ENCODE measurements around the gene NUDT2.

The NUDT2 gene

DNA sequence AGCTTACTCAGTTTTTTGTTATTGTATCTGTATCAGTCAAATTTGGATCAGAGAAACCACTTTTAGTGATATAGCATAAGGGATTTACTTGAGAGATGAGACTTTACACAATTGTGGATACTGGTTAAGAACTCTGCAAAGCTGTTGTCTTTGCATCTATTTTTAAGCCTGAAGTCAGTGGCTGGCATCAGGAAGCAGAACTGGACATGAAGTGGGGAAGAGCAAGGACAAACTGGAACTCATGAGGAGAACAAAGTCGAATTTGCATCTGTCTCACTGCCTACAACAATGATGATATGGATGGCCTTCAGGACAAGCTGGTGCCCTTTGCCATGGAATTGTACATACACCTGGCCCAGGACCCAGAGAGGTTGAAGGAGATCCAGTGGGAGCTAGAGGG is 63.1 kb downstream of the NUDT2 start:
- DNase-seq: no peak
